ENCODE measurements around the gene MIOX.
"Not testable (repeated sequence)": the region's sequence is repeated elsewhere in the genome, so short reads cannot be mapped to it uniquely, and the experiment has no call there.

MIOX gene

GRCh38 chr22:50529897-50530579, 43.4 kb downstream of the MIOX start, which contains the start of gene TYMP:
TSS of gene TYMP (minus strand) at chr22:50530012. CDS start at chr22:50529709, 303 bp downstream.
- no peak for DNase-seq (ENCODE audit: low read depth)

GRCh38 chr22:50530580-50530876, 43.9 kb downstream of the MIOX start:
- no peak for DNase-seq (ENCODE audit: low read depth)

GRCh38 chr22:50530877-50531545, 44.4 kb downstream of the MIOX start:
- DNase-seq (ENCODE audit: low read depth), result no peak

- DNase-seq (ENCODE audit: low read depth), result no peak
Observed at GRCh38 chr22:50531546-50531961, 44.9 kb downstream of the MIOX start.

GRCh38 chr22:50531962-50532674, 45.5 kb downstream of the MIOX start:
- no peak for DNase-seq (ENCODE audit: low read depth)

GRCh38 chr22:50532824-50533796, 46.5 kb downstream of the MIOX start:
- DNase-seq (ENCODE audit: low read depth), result no peak

- not testable (repeated sequence) for DNase-seq (ENCODE audit: low read depth)
Observed at GRCh38 chr22:50533856-50534711, 47.4 kb downstream of the MIOX start.

- no peak for DNase-seq (ENCODE audit: low read depth)
Observed at GRCh38 chr22:50535113-50535512, 48.5 kb downstream of the MIOX start.

GRCh38 chr22:50536226-50536625, 49.6 kb downstream of the MIOX start:
- DNase-seq (ENCODE audit: low read depth), result no peak

GRCh38 chr22:50537765-50538164, 51.1 kb downstream of the MIOX start:
- no peak for DNase-seq (ENCODE audit: low read depth)

All from non-pigmented ciliary epithelial cell (primary cell).